GM15510 (cell line): Measurements from ENCODE around the gene ARMS2.

Experiments used
- POLR2A ChIP-seq: IDR thresholded peaks from 3 replicates; pipeline ENCODE4 v1.6.1; 2011; ENCODE audit warnings: borderline replicate concordance; ENCODE audit not compliant: insufficient read length; ENCODE audit errors: extremely low read depth

The ARMS2 gene

DNA sequence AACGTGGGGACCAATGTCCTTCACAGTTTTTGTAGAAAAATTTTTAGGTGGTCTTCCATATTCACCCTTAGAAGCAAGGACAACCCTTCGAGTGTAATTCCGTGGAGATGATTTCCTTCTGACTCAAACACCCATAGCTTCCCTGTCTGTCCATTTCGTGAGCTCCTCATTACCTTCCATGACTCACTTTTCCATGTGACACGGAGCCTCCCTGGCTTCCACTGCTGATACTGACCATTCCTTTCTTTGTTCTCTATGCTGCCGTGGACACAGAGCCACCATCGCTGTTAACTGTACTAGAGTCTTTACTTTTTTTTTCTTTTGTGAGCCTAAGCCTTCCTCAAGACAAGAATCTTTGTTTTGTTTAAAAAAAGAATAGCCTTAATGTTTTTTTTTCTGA is 12.5 kb upstream of the ARMS2 start:
- no peak for TF ChIP-seq POLR2A

DNA sequence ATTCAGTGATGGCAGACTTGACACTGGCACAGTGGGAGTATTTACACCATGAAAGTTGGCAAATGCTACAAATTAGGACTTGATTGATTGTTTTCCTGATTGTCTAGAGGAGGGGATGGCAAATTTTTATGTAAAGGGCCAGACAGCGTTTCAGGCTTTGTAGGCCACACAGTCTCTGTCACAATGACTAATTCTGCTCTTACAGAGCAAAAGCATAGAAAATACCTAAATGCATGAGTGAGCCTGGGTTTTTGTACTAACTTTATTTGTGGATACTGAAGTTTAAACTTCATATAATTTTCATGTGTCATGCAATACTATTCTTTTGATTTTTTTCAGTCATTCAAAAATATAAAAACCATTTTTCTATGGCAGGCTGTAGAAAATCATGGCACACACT is 9.0 kb upstream of the ARMS2 start:
- TF ChIP-seq POLR2A, result no peak

DNA sequence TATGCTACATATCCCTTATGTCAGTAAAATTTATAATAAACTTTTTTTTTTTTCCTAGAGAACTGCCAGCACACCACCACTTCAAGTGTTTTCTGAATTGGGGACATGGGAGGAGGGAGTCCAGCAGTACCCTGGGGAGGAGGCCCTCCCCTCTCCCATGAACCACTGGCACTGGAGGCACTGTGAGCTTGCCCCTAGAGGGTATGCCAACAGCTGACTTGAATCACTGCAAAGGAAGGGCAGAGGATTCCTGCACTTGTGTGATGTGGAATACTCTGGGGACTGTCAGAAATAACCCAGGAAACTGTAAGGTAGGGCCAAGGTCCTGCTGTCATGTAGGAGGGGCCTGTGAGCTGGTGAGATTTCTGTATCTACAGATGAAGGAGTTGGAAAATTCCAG is 8.5 kb upstream of the ARMS2 start:
- TF ChIP-seq POLR2A, result no peak

DNA sequence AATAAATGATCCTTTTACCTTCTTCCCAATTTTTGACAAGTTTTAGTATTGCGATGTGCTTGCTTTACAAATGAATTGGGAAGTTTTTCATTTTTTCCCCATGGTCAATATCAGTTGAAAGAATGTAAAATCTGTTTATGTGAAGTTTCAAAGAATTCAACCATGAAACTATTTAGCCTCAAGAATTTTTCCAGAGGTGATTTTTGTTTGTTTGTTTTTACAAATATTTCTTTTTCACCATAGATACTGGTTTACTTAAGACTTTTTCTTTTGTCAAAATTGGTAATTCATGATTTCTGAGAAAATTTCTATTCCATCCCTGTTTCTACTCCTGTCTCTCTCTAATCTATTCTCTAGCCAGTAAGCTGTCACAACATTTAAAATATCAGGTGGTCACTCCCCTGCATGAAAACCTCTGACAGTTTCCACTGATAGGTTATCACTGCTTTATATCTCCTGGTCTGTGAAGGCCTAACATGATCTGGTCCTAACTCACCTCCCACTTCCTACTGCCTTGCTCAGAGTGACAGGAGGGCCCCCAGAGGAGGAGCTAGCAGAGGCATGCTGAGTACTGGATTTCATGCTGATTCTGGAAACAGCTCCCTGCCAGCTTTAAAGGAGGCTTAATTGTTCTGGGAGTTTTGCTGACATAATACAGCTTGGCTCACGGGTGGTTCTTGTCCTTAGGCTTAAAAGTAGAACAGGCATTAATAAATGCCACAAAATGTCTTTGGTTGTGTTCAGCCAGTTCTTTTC is 7.6 kb upstream of the ARMS2 start:
- no peak for TF ChIP-seq POLR2A

DNA sequence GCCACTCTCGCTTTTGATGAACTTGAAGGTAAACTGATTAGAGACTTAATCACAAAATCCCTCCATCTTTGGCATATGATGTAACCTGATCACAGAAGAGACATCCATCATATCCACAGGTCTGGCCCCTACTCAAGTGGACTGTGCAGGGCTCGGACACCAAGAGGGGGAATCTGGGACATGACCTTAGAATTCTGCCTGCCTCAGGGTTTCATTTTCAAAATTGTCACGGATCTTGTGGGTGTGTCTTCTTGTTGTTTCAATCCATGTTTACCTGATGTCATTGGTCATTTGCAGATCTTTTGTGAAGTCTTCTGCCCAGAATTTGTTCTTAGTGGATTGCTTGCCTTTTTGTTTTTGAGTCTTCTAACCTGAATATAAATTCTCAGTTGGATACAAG is 5.9 kb upstream of the ARMS2 start:
- TF ChIP-seq POLR2A, result no peak

DNA sequence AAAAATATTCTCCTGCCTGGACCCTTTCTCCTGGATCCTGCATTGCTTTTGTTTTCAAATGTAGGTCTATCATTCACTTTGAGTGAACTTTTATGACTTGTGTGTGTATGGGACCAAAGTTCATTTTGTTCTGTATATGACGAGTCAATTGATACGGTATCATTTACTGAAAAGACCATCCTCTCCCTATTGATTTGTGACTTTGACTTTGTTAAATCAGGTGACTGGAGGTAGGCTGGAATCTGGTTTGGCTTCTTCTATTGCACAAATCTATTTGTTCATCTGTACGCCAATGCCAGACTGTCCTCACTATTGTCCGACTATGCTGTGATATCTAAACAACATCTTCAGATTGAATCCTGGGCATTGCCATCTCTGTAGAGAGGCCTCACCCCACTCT is 5.3 kb upstream of the ARMS2 start:
- no peak for TF ChIP-seq POLR2A

DNA sequence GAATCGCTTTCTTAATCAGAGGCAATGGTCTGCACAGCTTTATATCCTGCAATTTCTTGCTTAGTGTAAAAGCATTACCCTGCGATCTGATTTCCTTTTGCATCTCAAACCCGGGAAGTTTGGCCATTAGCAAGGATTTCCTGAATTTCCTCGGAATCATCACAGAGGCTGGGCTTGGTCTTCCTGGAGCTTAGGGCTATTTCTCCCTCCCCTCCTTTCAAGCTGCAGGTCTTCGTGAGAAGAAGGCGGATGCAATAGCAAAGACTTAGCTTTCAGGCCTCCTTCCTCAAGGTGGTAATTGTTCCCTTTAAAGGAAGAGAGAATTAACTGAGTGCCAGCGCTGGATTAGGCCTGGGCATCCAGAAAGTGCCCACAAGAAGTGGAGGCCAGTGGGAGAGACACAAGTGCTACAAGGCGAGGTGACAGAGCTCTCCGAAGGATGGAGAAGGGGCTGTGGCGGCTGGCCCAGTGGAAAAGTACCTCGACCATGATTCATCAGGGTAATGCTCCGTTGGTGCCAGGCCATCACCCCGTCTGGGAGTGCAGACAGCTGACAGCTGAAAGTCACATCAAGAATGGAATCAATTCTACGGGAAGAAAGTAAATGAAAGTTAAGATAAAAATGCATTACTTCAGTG is 4.0 kb upstream of the ARMS2 start:
- TF ChIP-seq POLR2A, result no peak

DNA sequence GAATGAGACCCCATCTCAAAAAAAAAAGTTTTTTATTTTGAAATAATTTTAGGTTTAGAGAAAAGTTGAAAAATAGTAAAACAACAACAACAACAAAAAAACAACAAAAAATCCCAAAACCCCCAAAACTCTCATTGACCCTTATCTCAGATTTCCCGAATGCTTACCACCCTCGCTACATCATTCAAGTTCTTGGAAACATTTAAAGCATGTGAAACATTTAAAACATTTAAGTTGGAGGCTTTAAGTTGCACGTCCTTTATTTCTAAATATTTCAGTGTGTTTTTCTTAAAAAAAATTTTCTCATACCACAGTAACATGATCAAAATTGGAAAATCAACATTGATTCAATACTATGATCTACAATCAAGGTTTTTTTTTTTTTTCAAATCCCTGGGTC is 382 bp upstream of the ARMS2 start:
- no peak for TF ChIP-seq POLR2A

DNA sequence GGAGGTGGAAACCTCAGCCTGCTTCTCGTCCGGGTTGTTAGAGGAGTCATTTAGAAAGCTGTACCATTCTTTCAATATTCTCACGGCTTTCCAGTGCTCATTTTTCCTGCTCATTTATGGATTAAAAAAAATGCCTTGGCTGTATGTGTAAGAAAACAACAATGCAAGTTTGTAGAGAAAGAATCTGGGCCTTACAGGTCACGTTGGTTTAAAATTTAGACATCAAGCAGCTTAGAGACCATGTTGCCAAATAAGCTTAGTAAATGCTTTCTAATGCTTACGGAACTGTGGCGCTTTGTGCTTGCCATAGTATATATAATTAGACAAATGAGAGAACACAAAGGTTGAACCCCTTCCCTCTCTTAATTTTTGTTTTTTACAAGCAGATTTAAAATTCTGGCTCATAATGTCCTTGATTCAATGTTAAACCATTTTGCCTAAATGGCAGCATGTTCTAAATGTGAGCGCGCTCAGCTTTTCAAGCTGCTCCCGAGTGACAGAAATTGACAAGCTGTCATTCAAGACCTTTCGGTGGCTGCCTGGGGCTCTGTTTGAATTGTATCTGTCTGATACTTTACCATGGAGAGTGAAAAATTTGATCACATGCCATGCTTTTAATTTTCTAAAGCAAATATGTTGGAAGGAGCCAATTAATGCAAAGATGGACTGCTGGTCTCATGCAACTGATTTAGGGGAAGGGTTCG is 1.1 kb downstream of the ARMS2 start:
- TF ChIP-seq POLR2A, result no peak

DNA sequence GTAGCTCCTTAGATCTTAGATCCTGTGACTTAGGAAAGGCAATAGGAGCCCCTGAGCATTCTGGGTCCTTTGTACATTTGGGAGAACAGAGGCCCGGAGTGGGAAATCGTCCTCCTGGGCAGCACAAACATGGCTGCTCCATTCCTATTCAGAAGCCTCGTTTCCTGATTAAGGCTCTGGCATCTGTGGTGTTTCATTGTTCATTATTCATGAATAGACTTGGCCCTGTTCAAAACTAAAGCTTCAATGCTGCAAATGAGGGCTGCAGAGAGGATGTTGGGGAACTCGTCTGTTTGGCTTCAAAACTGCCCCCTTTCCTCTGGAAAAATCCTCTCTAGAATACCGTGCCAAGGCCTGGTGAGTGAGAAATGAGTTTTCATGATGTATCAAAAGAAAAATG is 3.5 kb downstream of the ARMS2 start:
- no peak for TF ChIP-seq POLR2A

DNA sequence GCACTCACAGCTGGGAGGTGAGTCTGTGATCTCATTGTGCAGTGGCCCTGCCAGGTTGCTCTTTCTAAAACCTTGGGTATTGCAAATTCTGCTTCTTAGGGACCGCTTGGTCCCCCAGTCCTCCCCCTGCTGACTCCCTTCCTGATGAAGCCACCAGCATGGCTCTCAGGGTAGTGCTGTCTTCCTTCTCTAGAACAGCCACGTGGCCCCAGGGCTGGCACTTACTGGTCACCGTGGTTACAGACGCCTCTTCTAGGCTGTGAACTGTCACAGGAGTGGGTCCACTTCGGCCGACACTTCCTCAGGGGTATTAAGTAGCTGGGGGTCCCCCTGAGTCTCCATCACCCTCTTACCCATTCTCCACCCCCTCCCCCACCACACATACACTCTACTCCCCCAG is 4.2 kb downstream of the ARMS2 start:
- no peak for TF ChIP-seq POLR2A

DNA sequence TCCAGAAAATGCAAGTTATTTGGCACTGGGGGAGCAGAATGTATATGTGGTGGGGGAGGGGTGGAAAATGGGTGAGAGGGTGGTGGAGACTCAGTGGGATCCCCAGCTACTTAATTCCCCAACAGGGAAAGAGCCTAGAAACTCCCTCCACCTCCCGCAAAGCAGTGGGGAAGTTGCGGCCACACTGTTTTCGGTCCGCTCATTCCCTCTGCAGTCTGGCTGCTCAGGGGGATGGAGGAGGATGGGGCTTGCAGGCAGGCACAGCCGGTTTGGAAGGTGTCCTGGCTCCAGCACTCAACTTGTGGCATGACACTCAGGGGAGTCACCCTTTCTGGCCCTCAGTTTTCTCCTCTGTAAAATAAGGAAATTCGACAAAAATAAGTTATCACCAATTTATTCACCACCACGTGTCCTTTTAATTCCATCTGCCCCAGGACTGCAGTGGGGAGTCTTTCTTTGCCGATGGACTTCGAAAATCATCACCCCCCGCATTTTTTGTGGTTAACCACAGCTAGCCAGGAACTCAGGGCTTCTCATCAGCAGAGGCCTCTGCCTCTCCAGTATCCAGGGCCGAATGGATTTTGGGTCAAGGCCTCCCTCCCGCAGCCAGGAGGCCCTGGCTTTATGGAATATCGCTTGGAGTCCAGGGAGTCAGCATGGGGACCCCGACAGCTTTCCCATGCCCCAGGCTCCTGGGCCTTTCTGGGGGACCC is 5.3 kb downstream of the ARMS2 start:
- no peak for TF ChIP-seq POLR2A

DNA sequence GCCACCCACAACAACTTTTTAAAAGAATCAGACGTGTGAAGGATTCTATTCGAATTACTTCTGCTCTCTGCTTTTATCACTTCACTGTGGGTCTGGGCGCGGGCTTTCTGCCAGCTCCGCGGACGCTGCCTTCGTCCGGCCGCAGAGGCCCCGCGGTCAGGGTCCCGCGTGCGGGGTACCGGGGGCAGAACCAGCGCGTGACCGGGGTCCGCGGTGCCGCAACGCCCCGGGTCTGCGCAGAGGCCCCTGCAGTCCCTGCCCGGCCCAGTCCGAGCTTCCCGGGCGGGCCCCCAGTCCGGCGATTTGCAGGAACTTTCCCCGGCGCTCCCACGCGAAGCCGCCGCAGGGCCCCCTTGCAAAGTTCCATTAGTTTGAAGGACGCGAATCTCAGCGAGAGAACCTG is 6.4 kb downstream of the ARMS2 start:
- no peak for TF ChIP-seq POLR2A

DNA sequence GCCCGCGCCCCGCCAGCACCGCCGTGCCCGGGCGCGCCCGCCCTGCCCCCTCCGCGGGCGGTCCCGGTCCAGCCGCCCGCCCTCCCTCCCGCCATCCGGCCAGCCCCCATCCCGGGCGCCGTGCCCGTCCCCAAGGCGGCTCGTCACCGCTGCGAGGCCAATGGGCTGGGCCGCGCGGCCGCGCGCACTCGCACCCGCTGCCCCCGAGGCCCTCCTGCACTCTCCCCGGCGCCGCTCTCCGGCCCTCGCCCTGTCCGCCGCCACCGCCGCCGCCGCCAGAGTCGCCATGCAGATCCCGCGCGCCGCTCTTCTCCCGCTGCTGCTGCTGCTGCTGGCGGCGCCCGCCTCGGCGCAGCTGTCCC is 6.9 kb downstream of the ARMS2 start, which contains the start of gene HTRA1:
Gene HTRA1 (plus strand): TSS at position 187 of the 362 bp plus-strand sequence. CDS start 100 bp downstream, at position 287.
- no peak for TF ChIP-seq POLR2A
